Gastrocnemius medialis (tissue), 4 donors: ENCODE measurements around the gene GRIK1.

Experiments
- POLR2A ChIP-seq, 2 donors: fragments of 450-650 bp; IDR thresholded peaks; one replicate each; pipeline ENCODE4 v1.6.1; 2017; ENCODE audit warnings: antibody characterized with exemption in 2 of 2, mild to moderate bottlenecking in 2 of 2, moderate library complexity in 2 of 2
- TF ChIP-seq, protein P1 (sequence below), 5 experiments: fragments of 450-650 bp in 3 of 5; fragments of 200-600 bp in 2 of 5; sonication (generic) in 2 of 5; IDR thresholded peaks in 4 of 5; conservative IDR thresholded peaks in 1 of 5; 1 replicate in 4 of 5; 2 replicates in 1 of 5; pipeline ENCODE4 v1.5.1; 2016 to 2019; ENCODE audit warnings: antibody characterized with exemption in 5 of 5, mild to moderate bottlenecking in 3 of 5, moderate library complexity in 3 of 5

DNA sequence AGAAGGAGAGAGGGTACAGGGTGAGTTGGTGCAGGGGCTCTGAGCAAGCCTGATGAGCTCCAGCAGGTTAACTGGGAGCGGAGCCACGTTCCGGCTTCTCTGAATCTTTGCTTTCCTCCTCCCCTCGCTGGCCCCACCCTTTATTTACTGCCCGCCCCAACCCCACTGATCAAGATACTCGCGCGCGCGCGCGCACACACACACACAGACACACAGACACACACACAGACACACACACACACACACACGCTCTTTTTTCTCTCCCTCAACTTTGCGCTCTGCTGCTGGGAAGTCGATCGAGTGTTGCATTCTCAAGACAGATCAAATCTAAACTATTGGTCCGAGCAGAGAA lies at the start of gene GRIK1:
- TF ChIP-seq, protein P1, sequence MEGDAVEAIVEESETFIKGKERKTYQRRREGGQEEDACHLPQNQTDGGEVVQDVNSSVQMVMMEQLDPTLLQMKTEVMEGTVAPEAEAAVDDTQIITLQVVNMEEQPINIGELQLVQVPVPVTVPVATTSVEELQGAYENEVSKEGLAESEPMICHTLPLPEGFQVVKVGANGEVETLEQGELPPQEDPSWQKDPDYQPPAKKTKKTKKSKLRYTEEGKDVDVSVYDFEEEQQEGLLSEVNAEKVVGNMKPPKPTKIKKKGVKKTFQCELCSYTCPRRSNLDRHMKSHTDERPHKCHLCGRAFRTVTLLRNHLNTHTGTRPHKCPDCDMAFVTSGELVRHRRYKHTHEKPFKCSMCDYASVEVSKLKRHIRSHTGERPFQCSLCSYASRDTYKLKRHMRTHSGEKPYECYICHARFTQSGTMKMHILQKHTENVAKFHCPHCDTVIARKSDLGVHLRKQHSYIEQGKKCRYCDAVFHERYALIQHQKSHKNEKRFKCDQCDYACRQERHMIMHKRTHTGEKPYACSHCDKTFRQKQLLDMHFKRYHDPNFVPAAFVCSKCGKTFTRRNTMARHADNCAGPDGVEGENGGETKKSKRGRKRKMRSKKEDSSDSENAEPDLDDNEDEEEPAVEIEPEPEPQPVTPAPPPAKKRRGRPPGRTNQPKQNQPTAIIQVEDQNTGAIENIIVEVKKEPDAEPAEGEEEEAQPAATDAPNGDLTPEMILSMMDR (IDR thresholded peaks at IDR 0.05 in 4 of 5, conservative IDR thresholded peaks at IDR 0.05 in 1 of 5): no peak
- no peak for TF ChIP-seq POLR2A (IDR thresholded peaks at IDR 0.05)
